ENCODE data around the gene HNRNPAB. TPM values are rescaled to one million over a fixed set of nuclear protein-coding genes. Genes with fewer than 3 reads are reported as not detected.
A peak's percentile ranks its signal among the peaks of the same experiment; 100 is the strongest.
"Not testable (repeated sequence)": the region's sequence is repeated elsewhere in the genome, so short reads cannot be mapped to it uniquely, and the experiment has no call there.

The HNRNPAB gene
- total RNA-seq, 2 experiments from 2014 or later: 185 to 215 TPM

DNA sequence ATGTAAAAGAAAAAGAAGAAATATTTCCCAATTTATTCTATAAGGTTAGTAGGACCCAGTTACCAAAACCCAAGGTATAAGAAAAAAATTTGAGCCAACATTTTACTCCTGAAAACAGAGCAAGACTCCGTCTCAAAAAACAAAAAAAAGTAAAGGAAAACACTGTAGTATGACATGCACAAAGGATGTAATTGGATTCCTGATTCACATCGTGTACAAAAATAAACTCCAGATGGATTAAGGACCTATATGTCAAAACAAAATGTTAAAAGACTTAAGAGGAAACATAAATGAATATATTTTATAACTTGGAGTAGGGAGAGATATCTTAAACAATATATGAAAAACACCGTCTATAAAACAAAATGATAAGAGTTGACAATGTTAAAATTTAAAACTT lies 14.5 kb downstream of the HNRNPAB start:
- CTCF ChIA-PET: no interaction called here
- Mint-ChIP-seq H3K36me3 (ENCODE audit: low read depth) (peaks cover 57% of the 10 kb centered on the region), H3K4me3 (no peak overlapping the region), H3K27me3 (no peaks in the 10 kb centered on the region), H3K4me1 (peaks cover 17% of the 10 kb centered on the region), H3K27ac (no peak overlapping the region), H3K9me3 (no peaks in the 10 kb centered on the region)
- no peak for DNase-seq
- POLR2A ChIA-PET: no interaction called here

DNA sequence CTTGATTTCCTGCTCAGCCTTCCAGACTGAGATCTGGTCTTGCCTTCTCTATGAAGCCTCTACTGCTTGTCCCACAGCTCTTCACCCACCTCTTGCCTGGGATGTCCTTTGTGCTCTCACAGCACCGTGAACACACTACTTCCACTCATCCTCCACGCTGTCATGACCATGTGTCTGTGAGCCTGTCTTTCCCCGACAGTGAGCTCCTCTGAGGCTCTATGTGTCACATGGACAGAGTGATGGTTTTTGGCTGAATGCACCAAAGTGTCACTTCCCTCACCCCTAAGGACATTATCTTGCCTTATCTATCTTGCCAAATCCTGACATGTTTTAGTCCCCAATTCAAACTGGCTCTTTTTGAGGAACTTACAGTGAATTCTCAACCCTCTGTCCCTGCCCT lies 16.9 kb downstream of the HNRNPAB start:
- H3K27me3 Mint-ChIP-seq: no peaks in the 10 kb centered on the region
- H3K36me3 Mint-ChIP-seq (ENCODE audit: low read depth): peaks cover 46% of the 10 kb centered on the region
- CTCF ChIA-PET: interaction anchor here (1.5 kb wide), 1 partner anchor 9 kb away, joined by 6 read pairs; no protein-coding TSS in a partner anchor
- peaks cover 16% of the 10 kb centered on the region for H3K4me1 Mint-ChIP-seq
- H3K4me3 Mint-ChIP-seq: no peak overlapping the region
- H3K27ac Mint-ChIP-seq: peak overlapping the region; percentile 36
- POLR2A ChIA-PET: no interaction called here
- DNase-seq: no peak
- H3K9me3 Mint-ChIP-seq: no peaks in the 10 kb centered on the region

DNA sequence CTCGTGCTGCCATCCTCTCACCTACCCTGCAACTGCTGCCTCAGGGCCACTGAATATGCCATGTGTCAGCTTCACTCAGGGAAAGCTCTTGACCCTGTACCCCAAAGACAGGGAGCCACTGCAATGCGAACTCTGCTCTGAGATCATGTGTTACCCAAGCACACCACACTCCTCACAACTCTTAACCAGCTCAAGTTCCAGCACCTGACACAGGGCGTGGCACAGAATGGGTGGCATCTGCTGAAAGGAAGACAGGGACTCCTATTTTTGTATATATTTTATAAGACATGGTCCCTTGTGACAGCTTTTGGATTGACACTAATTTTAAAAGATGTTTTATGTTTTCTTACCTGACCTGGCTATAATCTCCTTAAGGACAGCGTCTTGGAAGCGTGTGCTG lies 17.5 kb downstream of the HNRNPAB start:
- ChIA-PET CTCF (interaction anchor here (1.5 kb wide), 1 partner anchor 8 kb away, joined by 6 read pairs; no protein-coding TSS in a partner anchor), POLR2A (interaction anchor here (0.5 kb wide), 1 partner anchor 78 kb away, joined by 3 read pairs; no protein-coding TSS in a partner anchor)
- H3K4me3 Mint-ChIP-seq: no peak overlapping the region
- H3K36me3 Mint-ChIP-seq (ENCODE audit: low read depth): peaks cover 46% of the 10 kb centered on the region
- H3K27ac Mint-ChIP-seq: peak overlapping the region; percentile 36
- H3K27me3 Mint-ChIP-seq: no peaks in the 10 kb centered on the region
- H3K9me3 Mint-ChIP-seq: no peaks in the 10 kb centered on the region
- no peak for DNase-seq
- peaks cover 17% of the 10 kb centered on the region for H3K4me1 Mint-ChIP-seq

DNA sequence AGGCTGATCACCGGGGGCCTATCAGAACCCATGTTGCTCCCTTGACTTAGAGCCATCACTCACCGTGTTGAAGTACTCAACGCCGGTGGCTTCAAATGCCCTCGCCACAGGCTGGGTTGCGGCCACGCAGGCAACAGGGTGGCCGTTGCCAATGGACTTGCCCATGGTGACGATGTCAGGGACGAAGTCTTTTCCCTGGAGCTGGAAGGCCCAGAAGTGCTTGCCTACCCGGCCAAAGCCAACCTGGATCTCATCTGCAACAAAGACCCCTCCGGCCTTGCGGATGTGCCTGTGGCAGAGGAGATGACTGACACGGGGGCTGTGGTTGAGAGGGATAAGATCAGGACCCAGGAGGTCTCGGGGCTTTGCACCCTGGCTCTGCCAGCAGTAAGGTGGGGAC lies 18.0 kb downstream of the HNRNPAB start:
- Mint-ChIP-seq H3K4me3 (no peak overlapping the region), H3K27me3 (no peaks in the 10 kb centered on the region), H3K4me1 (peaks cover 20% of the 10 kb centered on the region), H3K9me3 (no peaks in the 10 kb centered on the region), H3K27ac (no peak overlapping the region), H3K36me3 (ENCODE audit: low read depth) (peaks cover 50% of the 10 kb centered on the region)
- ChIA-PET CTCF (interaction anchor here (1.5 kb wide), 1 partner anchor 8 kb away, joined by 6 read pairs; no protein-coding TSS in a partner anchor), POLR2A (interaction anchor here (0.5 kb wide), 1 partner anchor 78 kb away, joined by 3 read pairs; no protein-coding TSS in a partner anchor)
- no peak for DNase-seq

DNA sequence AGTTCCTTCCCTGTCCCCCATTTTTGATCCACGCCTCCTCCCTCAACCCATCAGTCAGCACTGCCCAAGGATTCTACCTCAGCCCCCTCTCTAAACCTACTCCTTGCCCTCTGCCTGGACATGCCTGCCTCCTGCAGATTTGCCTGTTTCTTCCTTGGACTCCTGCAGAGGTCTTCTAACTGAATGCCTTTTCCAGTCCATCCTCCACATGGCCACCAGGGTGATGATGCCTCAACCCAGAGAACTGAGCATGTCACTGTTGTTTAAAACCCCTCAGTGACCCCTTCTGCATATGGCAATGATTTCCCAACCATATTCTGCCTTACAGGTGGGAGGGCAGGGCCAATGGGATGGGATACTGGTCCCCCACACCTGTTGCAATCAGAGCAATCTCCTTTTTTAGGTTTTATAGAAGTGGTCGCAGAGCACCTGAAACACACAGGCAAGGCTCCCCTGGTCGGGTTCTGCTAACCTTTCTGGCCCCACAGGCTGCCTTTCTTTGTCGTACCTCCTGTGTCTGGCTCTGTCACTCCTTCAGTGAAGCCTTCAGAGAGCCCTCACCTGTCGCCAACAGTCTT lies 19.0 kb downstream of the HNRNPAB start:
- Mint-ChIP-seq H3K36me3 (ENCODE audit: low read depth) (peaks cover 56% of the 10 kb centered on the region), H3K27ac (peak overlapping the region; percentile 15), H3K27me3 (no peaks in the 10 kb centered on the region), H3K4me1 (peaks cover 29% of the 10 kb centered on the region), H3K4me3 (no peak overlapping the region), H3K9me3 (no peaks in the 10 kb centered on the region)
- ChIA-PET POLR2A (no interaction called here), CTCF (no interaction called here)
- DNase-seq: no peak

DNA sequence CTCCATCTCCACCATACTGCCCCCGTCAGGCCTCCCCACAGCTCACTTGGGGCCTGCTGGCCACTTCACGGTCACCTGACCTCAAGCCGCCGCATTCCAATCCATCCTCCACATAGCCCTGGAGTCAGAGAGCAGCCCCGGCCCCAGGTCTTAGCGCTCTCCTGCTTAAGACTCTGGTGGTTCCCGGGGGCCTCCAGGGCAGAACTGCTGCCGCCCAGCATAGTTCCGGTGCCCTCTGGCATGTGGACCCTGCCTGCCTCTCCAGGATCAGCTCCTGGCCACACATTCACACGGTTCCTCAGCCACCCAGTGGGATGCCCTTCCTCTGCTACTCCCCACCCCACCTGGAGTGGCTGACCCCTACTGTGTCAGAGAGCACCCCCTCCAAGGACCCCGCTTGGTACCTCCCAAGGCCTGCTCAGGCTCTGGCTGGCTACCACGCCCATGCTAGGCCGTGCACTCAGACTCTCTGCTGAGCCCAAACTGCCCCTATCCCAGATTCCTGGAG lies 19.5 kb downstream of the HNRNPAB start:
- no peaks in the 10 kb centered on the region for H3K27me3 Mint-ChIP-seq
- ChIA-PET POLR2A (no interaction called here), CTCF (interaction anchor here (1.3 kb wide), 1 partner anchor 11 kb away, joined by 4 read pairs; no protein-coding TSS in a partner anchor)
- H3K4me3 Mint-ChIP-seq: no peak overlapping the region
- H3K36me3 Mint-ChIP-seq (ENCODE audit: low read depth): peaks cover 57% of the 10 kb centered on the region
- DNase-seq: no peak
- peaks cover 32% of the 10 kb centered on the region for H3K4me1 Mint-ChIP-seq
- H3K27ac Mint-ChIP-seq: no peak overlapping the region
- H3K9me3 Mint-ChIP-seq: no peaks in the 10 kb centered on the region

DNA sequence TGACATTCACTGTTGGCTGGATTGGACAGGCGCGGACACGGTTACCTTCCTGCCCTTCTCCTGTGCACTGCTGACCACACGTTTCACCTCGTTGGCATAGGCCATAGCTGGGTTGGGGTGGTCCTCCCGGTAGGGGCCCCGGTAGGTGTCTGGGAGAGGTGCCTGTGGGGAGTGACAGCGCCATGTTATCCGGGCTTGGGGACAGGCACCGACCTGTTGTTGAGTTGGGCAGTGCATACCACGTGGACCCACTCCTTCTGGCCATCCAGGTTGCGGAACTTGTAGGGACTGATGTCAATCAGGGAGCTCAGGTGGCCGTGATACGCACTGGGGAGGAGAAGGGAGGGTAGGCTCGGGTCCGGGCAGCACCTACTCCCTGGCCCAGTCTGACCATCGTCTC lies 20.1 kb downstream of the HNRNPAB start:
- H3K4me1 Mint-ChIP-seq: peaks cover 36% of the 10 kb centered on the region
- H3K4me3 Mint-ChIP-seq: no peak overlapping the region
- no peak for DNase-seq
- no peaks in the 10 kb centered on the region for H3K9me3 Mint-ChIP-seq
- ChIA-PET CTCF (interaction anchor here (0.7 to 1.3 kb wide), 2 partner anchors 11 to 12 kb away, joined by 3 to 4 read pairs; no protein-coding TSS in a partner anchor), POLR2A (no interaction called here)
- H3K36me3 Mint-ChIP-seq (ENCODE audit: low read depth): peaks cover 58% of the 10 kb centered on the region
- H3K27me3 Mint-ChIP-seq: no peaks in the 10 kb centered on the region
- H3K27ac Mint-ChIP-seq: no peak overlapping the region

DNA sequence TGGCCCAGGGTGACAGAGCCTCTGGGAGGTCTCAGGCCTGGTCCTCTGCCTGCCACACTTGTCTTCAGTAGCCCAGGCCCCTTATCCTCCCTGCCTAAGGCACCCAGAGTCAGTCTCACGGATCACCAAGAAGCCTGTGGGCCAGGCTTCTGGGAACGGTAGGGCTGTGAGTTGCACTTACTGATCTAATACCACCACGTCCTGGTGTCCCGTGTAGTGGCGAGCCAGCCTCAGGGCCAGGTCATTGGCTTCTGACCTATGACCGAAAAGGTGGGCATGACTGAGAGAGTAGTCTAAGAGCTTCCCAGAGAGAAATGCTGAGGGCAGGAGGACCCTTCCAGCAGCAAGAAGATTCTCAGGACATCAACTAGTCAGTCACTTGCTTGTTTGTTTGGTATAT lies 20.8 kb downstream of the HNRNPAB start:
- H3K36me3 Mint-ChIP-seq (ENCODE audit: low read depth): peaks cover 64% of the 10 kb centered on the region
- H3K4me3 Mint-ChIP-seq: no peak overlapping the region
- H3K27ac Mint-ChIP-seq: no peak overlapping the region
- H3K27me3 Mint-ChIP-seq: no peaks in the 10 kb centered on the region
- ChIA-PET CTCF (interaction anchor here (1.3 to 2.3 kb wide), 2 partner anchors 10 kb away, joined by 4 to 5 read pairs; no protein-coding TSS in a partner anchor), POLR2A (no interaction called here)
- no peak for DNase-seq
- no peaks in the 10 kb centered on the region for H3K9me3 Mint-ChIP-seq
- peaks cover 44% of the 10 kb centered on the region for H3K4me1 Mint-ChIP-seq

DNA sequence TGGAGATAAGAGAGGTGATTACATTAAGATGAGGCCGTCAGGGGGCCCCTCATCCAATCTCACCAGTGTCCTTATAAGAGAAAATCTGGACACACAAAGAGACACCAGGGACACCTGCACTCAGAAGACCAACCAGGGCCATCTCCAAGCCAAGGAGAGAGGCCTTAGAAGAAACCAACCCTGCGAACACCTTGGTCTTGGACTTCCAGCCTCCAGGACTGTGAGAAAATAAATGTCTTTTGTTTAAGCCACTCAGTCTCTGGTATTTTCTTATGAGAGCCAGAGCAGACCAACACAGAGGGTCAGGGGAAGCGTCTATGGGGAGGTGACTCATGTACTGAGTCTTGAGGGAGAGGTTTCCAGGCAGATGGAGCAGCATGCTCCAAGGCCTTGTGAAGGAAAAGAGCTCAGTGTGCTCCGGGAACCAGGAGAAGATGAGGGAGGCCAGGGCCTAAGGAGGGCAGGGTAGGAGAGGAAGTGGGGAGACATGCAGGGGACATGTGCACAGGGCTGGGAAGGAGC lies 22.9 kb downstream of the HNRNPAB start:
- POLR2A ChIA-PET: no interaction called here
- H3K27me3 Mint-ChIP-seq: no peaks in the 10 kb centered on the region
- no peak overlapping the region for H3K4me3 Mint-ChIP-seq
- CTCF ChIA-PET: interaction anchor here (1.6 to 2.3 kb wide), 2 partner anchors 11 to 12 kb away, joined by 5 to 6 read pairs; no protein-coding TSS in a partner anchor
- no peaks in the 10 kb centered on the region for H3K9me3 Mint-ChIP-seq
- H3K36me3 Mint-ChIP-seq (ENCODE audit: low read depth): peaks cover 68% of the 10 kb centered on the region
- no peak overlapping the region for H3K27ac Mint-ChIP-seq
- H3K4me1 Mint-ChIP-seq: peaks cover 51% of the 10 kb centered on the region
- DNase-seq: no peak

DNA sequence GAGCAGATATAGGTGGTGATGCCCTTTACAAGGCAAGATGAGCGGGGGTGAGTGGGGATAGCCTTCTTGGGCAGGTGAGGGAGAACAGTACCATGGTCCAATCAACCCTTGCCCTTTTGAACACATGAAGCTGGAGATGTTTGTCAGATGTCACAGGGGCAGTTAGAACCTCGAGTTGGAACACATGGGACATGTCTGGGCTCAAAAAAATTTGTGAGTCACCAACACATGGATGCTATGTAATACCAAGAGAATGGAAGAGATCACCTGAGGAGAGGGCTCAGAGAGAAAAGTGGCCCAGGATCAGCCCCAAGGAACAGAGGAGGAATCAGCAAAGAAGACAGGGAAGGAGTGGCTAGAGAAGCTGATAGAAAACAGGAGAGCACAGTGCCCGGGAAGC lies 23.6 kb downstream of the HNRNPAB start:
- no peaks in the 10 kb centered on the region for H3K27me3 Mint-ChIP-seq
- H3K9me3 Mint-ChIP-seq: no peaks in the 10 kb centered on the region
- peaks cover 52% of the 10 kb centered on the region for H3K4me1 Mint-ChIP-seq
- H3K36me3 Mint-ChIP-seq (ENCODE audit: low read depth): peaks cover 67% of the 10 kb centered on the region
- DNase-seq: no peak
- H3K4me3 Mint-ChIP-seq: no peak overlapping the region
- H3K27ac Mint-ChIP-seq: no peak overlapping the region
- POLR2A ChIA-PET: no interaction called here
- CTCF ChIA-PET: interaction anchor here (1.3 to 1.6 kb wide), 2 partner anchors 10 to 23 kb away, joined by 3 to 6 read pairs; partner anchors contain the start of gene HNRNPAB

DNA sequence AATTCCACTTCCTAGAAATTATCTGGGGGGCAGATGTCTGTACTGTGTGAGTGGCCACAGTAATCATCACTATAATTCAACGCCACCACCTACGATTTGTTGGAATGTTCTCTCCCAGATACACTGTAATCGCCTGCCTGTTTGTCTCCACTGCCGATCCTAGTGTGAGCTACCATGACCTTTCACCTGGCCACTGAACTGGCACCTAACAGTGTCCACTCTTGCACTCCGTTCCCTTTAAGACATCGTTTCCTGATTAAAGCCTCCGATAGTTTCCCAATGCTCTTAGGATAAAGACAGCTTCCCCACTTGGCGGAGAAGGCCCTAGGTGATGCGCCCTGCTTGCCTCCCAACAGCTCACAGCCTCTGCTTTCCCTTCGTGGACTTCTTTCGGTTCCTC lies 24.3 kb downstream of the HNRNPAB start:
- Mint-ChIP-seq H3K9me3 (no peaks in the 10 kb centered on the region), H3K4me1 (peaks cover 54% of the 10 kb centered on the region), H3K27me3 (no peaks in the 10 kb centered on the region), H3K4me3 (no peak overlapping the region), H3K36me3 (ENCODE audit: low read depth) (peaks cover 62% of the 10 kb centered on the region), H3K27ac (no peak overlapping the region)
- no peak for DNase-seq
- CTCF ChIA-PET: interaction anchor here (1.3 kb wide), 1 partner anchor 24 kb away, joined by 3 read pairs; the partner anchor contains the start of gene HNRNPAB
- POLR2A ChIA-PET: no interaction called here

DNA sequence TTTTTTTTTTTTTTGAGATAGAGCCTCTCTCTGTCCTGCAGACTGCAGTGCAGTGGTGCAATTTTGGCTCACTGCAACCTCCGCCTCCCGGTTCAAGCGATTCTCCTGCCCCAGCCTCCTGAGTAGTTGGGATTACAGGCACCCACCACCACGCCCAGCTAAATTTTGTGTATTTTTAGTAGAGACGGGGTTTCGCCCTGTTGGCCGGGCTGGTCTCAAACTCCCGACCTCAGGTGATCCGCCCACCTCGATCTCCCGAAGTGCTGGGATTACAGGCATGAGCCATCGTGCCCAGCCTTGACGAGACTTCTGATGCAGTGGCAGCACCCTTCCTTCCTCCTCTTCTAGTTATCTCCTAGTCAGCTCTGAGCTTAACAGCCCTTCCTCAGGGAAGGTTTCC lies 24.8 kb downstream of the HNRNPAB start:
- H3K27me3 Mint-ChIP-seq, POLR2A ChIA-PET, H3K4me3 Mint-ChIP-seq: not testable (repeated sequence)

DNA sequence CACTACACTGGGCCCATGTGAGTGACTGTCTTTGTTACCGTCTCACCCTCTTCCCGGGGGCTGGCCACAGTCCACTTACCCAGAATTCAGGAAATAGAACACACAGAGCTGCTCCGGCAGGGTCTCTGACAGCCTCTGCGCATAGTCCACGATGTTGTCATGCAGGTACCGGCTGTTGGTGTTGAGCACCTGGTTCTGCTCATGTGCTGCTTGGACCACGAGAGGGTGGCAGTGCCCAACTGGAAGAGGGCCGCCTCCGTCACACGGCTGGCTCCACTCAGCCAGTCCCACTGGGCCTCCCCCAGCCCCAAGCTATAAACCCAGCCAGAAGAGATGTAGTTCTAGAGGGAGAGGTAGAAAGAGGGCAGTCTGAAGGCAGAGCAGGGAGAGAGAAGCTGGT lies 25.5 kb downstream of the HNRNPAB start:
- H3K9me3 Mint-ChIP-seq: no peaks in the 10 kb centered on the region
- H3K27ac Mint-ChIP-seq: peak overlapping the region; percentile 65
- H3K4me3 Mint-ChIP-seq: peak overlapping the region; percentile 83
- no peaks in the 10 kb centered on the region for H3K27me3 Mint-ChIP-seq
- H3K36me3 Mint-ChIP-seq (ENCODE audit: low read depth): peaks cover 58% of the 10 kb centered on the region
- DNase-seq: no peak
- peaks cover 65% of the 10 kb centered on the region for H3K4me1 Mint-ChIP-seq
- CTCF ChIA-PET: interaction anchor here (0.5 to 2.3 kb wide), 3 partner anchors 8 to 18 kb away, joined by 3 to 6 read pairs (median 6); no protein-coding TSS in a partner anchor
- POLR2A ChIA-PET: no interaction called here

More for the DNA sequence above, 24.8 kb downstream of the HNRNPAB start:
- CTCF ChIA-PET: interaction anchor here (0.5 to 2.0 kb wide), 3 partner anchors 8 to 25 kb away, joined by 3 to 6 read pairs (median 3); partner anchors contain the start of gene HNRNPAB
- Mint-ChIP-seq H3K36me3 (ENCODE audit: low read depth) (peaks cover 59% of the 10 kb centered on the region), H3K4me1 (peaks cover 57% of the 10 kb centered on the region)
- not testable (repeated sequence) for DNase-seq, H3K9me3 Mint-ChIP-seq, H3K27ac Mint-ChIP-seq

Data from activated CD4-positive, alpha-beta T cell treated with anti-CD3 and anti-CD28 coated beads, Interleukin-2, amount 10 ng/mL, durations not matched to agents 7 days and 5 days (primary cell).